Skeletal muscle cell (primary cell): ENCODE data around the gene TSPAN9.

Experiments used
- DNase-seq: peaks from one replicate; pipeline ENCODE4 v3.0.0-alpha.2; 2010; ENCODE audit warnings: low read depth
- H3K4me3 ChIP-seq: 2 replicates; pipeline ENCODE4 v1.5.1; 2011; ENCODE audit warnings: low read depth, mild to moderate bottlenecking, control low read depth, low read length, moderate library complexity

The TSPAN9 gene

DNA sequence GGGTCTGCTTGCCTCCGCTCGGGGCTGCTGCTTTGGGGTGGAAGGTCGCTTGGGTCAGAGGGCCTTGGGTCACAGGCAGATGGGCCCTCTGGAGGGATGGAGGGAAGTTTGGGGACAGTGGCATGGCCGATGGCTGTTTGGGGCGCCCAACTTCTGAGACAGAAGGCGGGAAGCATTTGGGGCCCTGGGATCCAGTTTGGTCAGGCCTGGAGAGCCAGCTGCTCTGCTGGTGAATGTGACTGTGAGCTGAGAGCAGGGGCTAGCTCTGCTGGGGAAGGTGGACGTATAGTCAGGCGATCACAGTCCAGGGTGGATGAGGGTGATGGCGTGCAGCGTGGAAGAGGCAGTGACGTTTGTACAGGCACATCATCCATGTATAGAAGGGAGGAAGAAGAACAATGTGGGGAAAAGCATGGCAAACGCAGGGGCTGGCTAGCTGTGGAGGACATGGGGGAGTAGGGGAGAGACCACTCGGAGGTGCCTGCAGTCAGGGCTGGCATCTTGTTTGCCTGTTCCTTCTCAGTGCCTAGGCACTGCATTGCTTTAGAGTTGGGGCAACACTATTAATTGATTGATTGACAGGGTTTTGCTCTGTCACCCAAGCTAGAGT, 57.5 kb downstream of the TSPAN9 start:
- no peak for DNase-seq
- H3K4me3 ChIP-seq, result no peak overlapping the region

DNA sequence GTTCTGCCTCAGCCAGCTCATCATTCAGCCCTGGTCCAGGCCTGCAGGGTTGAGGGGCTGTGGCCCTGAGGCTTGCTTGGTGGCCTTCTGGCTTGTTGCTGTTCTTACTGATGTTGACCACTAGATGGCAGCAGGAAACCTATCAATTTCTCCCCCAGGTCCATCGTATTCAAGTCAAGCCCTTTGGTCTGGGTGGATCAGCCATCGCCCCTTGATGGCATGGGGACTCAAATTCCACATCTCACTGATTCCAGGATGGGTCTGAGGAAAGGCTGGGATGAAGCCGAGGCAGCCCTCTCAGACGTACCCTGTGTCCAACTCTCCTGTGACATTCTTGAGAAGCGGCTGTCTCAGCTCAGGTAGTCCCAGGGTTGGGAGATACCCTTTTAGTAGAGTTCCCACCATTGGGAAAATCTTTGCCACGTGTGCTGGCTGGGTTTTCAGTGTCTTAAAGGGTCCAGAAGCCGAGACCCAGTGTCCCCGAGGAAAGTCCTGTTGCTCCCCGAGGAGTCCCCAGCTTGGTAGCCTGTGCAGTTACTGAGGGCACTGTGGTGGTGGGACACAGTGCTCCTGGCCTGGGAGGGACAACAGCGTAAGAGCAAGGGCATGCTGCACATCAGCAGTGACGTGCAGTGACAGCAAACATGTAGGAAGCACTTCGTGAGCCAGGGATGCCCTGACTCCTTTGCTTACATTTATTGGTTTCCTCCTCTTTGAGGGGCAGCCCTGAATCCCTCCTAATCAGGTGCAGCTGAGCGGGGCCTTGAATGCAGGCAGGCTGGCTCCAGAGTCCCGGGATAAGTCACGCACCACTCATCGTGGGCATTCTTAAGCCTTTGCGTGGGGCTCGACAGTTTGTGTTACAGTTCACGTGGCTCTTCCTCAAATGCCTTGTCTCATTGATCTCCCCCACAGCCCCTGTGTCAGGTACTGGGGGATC, 58.6 kb downstream of the TSPAN9 start:
- DNase-seq, result no peak
- no peak overlapping the region for H3K4me3 ChIP-seq

DNA sequence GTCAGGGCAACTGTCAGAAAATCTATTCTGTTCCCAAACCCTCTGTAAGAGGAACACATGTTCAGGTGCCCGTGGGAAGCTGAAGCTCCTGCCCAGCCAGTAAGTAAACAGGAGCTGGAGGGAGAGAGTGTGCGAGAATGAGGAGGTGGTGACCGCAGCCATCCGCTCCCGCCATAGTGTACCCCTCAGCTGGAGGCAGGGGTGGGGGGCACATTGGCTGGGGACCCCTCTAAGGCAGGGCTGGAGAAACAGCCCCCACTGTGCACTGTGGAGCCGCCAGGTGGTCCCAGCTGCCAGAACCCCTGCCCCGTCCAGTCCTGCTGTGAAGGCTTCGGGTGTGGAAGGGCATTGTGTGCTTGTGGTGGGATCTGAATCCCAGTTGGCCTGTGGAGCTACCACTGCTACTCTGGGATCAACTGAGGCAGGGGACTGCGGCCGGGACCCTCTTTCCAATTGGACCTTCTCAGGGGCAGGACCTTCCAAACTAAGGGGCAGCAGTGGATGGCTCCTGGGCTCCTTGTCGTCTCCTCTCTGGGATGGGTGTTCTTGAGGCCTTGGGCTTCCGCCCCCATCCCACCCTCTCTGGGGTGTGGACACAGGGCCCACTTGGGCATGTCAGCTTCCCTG, 59.6 kb downstream of the TSPAN9 start:
- H3K4me3 ChIP-seq, result no peak overlapping the region
- DNase-seq, result no peak

DNA sequence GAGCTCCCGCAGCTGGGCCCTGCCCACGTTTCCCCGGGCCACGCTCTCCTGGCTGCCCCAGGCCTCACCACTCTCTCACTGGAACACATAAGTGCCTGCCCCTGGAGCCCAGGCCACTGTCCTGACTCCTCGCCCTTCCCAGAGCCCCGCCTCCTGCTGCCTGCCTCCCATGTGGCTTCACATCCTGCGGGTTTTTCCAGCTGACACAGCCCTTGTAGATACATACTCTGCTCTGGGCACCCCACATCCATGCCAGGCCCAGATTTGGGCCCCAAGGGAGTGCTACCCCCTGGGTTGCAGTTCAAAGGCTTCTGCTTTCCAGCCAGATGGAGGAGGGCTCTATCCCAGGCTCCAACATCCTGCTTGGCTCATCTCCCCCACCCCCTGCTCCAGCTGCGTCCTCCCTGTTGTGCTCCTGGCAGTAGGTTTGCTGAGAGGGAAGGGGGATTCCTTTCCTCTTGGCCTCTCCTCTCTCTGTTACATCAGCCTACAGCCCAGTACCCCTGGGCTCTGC, 60.1 kb downstream of the TSPAN9 start:
- no peak overlapping the region for H3K4me3 ChIP-seq
- DNase-seq, result no peak

DNA sequence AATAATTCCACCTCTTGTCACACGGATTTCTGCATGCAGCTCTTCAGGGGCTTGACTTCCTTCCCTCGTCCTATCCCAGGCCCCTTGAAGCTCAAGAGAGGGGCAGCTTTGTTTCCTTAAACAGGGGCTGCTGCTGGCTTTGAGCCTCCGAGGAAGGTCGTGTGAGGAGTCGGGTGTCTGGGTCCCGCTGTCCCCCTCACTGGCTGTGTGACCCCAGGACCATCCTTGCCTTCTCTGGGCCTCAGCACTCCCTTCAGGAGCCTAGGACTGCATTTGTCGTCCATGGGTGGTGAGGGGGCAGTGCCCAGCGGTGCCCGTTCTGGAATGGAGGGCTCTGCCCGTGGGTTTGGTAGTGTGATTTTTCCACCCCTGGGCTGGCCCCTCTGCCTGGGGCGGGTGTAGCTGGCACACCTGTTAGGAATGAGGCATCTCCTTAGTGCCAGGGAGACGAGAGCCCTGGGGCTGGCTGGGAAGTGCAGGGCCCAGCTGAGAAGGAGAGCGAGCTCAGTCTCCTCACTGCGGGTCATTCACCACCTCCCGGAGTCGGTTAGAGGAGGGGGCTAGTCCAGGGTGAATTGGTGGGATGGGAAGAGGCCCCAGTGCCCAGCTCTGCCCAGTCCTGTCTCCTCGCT, 60.8 kb downstream of the TSPAN9 start:
- no peak for DNase-seq
- no peak overlapping the region for H3K4me3 ChIP-seq

DNA sequence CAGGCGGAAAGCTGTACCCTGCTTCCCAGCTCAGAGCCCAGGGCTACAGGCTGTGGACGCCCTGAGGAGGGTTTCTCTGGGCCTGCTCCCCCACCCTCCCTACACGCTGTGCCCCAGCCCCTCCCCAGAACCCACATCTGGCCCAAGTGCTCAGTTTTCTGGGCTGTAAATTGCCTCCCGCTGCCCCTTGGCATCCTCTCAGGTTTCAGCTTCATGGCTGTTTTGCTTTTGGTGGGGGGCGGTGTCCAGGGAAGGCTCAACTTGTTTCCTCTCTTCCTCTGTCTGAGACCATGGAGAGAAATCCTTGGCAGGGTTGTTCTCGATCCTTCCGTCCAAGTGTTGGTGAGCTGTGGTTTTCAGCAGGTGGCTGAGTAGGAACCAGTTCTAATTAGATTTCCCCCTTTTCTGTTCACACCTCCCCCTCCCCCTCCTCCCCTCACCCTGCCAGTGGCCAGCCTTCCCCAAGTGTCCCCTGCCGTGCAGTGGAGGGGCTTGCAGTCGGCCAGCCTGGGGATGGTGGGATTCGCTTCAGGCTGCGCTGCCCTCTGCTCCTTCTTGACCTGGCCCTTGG, 61.8 kb downstream of the TSPAN9 start:
- no peak for DNase-seq
- H3K4me3 ChIP-seq, result no peak overlapping the region

DNA sequence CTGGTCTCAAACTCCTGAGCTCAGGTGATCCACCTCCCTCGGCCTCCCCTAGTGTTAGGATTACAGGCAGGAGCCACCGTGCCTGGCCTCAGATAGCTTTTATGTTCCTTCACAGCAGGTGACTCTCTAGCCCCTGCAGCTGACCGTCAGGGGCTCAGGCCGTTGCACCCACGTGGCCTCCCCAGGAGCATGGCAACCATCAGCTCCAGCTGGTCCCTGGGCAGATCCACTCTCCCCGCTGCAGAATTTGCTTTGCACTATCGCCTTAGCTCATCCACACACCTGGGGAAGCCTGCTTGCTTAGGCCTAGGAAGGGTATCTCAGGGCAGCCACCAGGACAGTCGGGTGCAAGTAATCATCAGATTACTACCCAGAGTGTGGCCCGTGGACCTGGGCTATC, 62.6 kb downstream of the TSPAN9 start:
- DNase-seq, result no peak
- H3K4me3 ChIP-seq, result no peak overlapping the region

DNA sequence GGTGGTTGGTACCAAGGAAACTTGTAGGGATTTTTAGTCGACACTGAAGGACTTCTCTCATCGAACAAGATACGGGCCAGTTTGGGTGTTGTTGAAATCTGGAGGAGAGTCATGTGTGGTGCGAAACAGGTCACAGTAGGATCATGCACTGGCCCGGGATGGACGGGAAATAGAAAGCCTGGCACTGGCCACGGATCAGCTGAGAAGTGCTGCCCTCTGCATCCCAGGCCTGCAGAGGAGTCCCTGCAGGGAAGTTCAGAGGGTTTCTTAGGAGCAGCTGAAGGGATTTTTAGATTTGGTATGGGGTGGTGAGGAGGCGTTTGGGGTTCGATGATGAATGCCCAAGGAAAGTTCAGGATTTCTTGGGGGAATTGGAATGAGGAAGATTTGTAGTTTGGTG, 63.1 kb downstream of the TSPAN9 start:
- no peak for DNase-seq
- no peak overlapping the region for H3K4me3 ChIP-seq

DNA sequence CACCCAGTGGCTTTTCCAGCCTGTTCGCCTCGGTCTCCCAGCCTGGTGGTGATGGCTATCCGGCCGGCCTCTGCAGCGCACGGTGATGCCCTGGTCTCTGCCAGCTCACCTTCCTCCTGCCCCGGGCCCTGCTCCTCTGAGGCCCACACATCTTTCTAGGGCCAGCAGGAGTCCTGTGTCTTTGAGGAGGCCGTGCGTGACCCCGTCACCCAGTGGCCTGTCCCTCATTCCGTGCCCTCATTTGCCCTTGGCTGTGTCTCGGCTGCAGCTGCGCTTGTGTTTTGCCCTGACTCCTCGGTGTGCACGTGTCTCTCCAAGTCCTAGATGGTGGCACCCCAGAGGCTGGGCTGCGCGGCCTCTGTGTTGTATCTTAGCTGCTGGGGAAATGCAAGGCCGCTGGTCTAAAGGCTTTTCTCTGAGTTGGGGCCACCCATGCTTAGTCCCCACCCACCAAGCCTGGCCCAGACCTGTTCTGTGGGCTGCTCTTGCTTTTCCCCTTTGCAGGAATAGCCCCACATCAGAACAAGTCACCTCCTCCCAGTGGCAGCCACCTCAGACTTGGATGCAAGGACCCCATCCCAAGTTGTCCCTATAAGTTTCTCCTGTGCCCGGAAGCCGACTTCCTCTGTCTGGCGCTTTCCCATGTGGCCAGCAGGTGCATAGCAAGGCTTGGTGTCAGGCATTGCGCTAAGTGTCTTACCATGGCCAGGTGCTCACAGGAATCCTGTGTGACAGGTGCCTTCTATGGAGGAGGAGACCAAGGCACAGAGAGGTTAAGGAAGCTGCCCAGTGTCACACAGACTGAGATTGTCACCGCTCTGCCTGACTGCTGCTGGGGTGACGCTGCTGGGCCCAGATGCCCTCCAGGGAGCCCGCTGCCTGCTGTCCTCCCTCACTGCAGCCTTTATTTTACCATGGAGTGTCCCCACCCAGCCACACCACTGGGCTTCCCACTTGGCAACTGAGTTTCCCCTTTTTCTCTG, 64.5 kb downstream of the TSPAN9 start:
- DNase-seq, result no peak
- H3K4me3 ChIP-seq, result no peak overlapping the region

DNA sequence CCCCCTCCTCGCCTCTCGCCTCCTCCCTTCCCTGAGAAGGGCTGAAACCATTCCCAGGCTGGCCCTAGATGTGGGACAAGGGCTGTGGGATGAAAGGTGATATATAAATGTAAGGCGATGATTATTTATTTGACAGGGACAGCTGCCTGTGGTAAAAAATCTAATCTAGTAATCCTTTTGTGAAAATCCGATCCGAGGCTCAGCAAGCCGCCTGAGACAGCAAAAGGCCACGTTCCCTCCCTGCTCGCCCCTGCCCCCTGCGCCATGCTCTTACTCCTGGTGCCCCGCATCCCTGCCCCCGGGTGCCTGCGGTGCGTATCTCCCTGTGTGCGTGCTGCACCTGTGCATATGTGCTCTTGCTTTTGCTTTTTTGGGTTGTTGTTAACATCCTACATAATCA, 65.2 kb downstream of the TSPAN9 start:
- DNase-seq, result no peak
- H3K4me3 ChIP-seq, result no peak overlapping the region

DNA sequence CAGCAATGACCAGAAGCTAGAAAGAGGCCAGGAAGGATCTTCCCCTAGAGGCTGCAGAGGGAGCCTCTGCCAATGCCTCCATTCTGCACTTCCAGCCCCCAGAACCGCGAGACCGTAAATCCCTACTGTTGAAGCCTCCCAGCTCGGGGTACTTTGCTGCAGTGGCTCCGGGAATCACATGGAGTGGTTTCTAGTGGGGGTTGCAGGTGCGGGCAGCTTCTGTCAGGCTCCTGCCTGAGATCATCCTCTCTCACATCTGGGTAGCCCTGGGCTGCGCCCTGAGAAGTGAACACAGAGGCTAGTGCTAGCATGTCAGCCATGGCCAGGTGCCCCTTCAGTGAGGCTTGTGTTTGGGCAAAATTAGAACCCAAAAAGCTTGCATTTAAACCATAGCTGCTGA, 67.3 kb downstream of the TSPAN9 start:
- DNase-seq, result no peak

DNA sequence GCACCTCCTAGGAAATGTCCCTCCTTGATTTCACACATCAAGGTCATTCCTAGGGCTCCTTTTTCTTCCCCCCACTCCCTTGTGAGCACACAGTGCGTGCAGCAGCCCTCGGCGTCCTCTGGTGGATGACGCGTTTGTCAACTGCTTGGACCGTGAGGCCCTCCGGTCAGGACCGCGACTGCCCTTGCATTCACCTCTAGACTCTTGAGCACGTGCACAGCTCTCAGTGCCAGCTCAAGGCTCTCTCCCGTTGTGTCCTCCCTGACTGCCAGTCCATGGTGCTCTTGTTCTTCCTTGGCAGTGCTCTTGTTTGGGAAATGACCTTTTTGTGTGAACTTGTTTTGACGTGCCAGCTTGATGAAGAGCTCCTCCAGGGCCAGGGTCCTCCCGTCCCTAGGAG, 67.9 kb downstream of the TSPAN9 start:
- DNase-seq, result no peak

More for the DNA sequence above, 67.3 kb downstream of the TSPAN9 start:
- no peak overlapping the region for H3K4me3 ChIP-seq

DNA sequence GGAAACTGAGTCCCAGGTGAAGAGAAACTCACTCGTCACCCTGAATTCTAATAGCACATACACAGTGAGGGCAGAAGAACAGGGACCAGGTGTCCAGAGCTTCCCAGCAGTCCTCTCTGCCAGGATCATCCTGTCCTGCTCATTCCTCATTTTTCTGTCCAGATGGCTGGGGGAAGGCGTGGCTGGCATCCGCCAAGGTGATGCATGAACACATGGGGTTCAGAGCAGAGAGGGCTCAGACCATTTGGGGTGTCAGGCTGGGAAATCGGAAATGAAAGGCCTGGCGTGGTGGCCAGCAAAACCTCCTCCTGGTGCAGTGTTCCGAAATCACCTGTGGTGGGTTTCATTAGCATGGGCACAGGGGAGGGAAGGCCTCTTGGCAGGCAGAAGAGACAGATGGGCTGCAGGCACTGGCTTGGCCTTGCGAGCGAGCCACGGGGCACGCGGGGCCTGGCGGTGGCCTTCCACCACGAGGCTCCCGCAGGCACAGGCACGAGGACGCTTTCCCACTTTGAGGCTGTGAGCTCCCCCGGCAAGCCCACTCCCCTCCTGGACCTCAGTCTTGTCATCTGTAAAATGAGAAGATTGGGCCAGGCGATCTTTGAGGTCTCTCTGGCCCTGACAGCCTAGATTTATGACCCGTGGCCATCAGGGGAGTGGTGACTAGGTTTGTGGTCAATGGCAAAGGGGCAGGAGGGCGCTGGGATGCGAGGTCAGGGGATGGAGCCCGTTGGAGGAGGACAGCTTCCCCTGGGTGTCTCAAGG, 68.5 kb downstream of the TSPAN9 start:
- no peak overlapping the region for H3K4me3 ChIP-seq
- DNase-seq, result no peak

More for the DNA sequence above, 67.9 kb downstream of the TSPAN9 start:
- H3K4me3 ChIP-seq, result no peak overlapping the region

DNA sequence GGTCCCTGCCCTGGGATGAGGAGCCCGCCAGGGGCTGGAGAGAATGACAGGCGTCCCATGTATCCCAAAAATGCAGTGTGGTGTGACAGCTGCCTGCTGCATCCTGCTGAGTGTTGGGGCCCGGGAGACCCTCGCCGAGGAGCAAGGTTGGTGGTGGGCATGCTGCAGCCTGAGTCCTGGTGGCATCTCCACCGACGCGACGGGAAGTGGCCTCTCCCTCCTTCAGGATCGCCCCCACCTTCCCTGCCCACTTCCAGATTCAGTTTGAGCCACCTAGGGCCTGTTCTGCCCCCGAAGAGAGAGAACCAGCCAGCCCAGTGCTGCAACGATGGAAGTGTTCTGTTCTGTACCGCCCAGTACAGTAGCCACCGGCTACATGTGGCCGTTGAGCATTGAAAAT, 70.1 kb downstream of the TSPAN9 start:
- no peak for DNase-seq
- H3K4me3 ChIP-seq, result no peak overlapping the region

DNA sequence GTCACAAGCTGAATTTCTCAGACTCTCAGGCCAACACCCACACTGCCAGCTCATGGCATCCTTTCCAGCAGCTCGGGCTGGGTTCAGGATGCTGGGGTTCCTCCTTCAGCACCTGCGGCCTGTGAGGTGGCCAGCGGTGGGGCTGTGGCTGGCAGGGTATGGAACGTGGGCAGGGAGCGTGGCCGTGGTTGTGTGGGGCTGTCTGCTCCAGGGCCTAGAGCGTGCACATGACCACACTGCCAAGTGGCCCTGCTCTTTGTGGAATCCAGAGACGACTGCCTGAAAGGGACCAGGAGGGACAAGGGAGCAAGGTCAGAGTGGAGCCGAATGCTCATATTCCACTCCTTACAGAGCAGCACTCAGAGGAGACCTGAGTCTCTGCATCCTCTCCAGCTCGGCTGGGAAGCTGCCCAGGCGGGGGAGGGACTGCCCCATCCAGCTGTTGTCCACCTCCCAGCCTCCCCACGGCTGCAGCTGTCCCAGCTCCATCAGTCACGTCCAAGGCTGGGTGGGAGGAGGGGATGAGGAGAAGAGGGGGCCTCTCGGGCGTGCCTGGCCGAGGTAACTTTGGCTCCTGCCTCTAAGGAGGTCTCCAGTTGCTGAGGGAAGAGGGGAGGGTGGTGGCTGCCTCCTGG, 71.3 kb downstream of the TSPAN9 start:
- no peak for DNase-seq

DNA sequence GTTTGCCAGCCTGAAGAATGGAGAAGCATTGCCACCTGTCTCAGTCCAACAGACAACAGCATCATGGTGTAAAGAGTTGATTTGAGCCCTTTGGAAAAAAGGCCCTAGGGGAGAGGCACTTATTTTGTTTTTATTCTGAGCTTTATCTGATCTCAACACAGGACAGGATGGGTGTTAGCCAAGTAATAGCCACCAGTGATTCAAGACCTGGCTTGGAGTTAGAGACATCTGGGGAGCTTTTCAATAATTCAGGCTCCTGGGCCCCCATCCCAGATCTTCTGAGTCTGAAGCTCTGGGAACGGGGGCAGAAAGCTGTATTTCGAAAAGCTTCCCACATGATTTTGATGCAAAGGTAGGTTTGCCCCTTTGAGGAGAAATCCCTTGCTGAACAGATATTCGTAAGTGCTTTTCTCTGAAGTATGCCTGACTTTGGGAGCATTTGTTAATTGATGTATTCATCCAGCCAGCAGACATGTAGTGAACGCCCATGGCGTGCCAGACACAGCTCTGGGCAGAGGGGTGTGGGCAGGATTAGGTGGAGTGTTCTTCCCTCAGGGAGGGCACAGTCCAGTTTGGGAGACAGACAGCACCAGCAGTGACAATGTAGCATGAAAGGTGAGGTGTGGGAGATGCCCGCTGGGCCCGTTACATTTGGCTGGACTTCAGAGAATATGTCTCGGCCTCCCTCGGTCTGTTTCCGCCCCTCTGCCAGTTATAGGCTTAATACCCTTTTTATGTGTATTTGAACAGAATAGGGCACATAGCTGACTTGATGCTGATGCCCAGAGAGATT, 72.5 kb downstream of the TSPAN9 start:
- H3K4me3 ChIP-seq, result no peak overlapping the region
- no peak for DNase-seq

More for the DNA sequence above, 71.3 kb downstream of the TSPAN9 start:
- H3K4me3 ChIP-seq, result no peak overlapping the region

DNA sequence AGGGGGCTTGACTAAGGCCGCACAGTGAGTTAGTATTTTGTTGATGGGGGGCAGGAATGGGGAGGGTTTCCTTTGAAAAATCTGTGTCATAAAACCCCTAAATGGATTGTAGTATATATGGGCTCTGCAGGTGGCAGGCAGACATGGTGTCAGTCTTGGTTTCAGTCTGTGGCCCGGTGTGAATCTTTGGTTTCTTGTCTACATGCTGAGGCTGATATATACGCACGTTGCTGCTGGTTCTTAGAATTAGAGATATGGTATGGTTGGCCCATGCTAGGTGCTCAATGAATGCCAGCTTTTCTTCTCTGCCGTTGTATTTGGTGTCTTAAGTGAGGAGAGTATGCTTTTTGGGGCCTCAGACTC, 73.1 kb downstream of the TSPAN9 start:
- DNase-seq, result no peak
- no peak overlapping the region for H3K4me3 ChIP-seq
